Endothelial cell of umbilical vein (primary cell): ENCODE measurements around the gene TMEM209.

Experiments
- EZH2 ChIP-seq: IDR thresholded peaks from 2 replicates; pipeline ENCODE4 v1.6.1; 2012; ENCODE audit warnings: borderline replicate concordance, low read depth, mild to moderate bottlenecking, moderate library complexity, low read length, inconsistent platforms; ENCODE audit not compliant: severe bottlenecking
- FOS ChIP-seq: IDR thresholded peaks from 2 replicates; pipeline ENCODE4 v1.6.1; 2011; ENCODE audit warnings: mild to moderate bottlenecking, low read length, moderate library complexity, borderline replicate concordance; ENCODE audit not compliant: insufficient read depth
- JUN ChIP-seq: IDR thresholded peaks from 2 replicates; pipeline ENCODE4 v1.6.1; 2011; ENCODE audit warnings: borderline replicate concordance, low read depth; ENCODE audit not compliant: insufficient read length, insufficient read depth
- POLR2A ChIP-seq: IDR thresholded peaks from 2 replicates; pipeline ENCODE4 v1.6.1; 2012; ENCODE audit warnings: low read depth, mild to moderate bottlenecking, control low read depth, low read length
- POLR2AphosphoS5 ChIP-seq: IDR thresholded peaks from 2 replicates; pipeline ENCODE4 v1.6.1; 2012; ENCODE audit warnings: low read depth, mild to moderate bottlenecking, control low read depth, low read length, moderate library complexity; ENCODE audit not compliant: insufficient read depth
- TF ChIP-seq, protein P1 (sequence below), 2 donors: IDR thresholded peaks; 1 replicate in 1 of 2; 2 replicates in 1 of 2; pipeline ENCODE4 v1.5.1; 2011; ENCODE audit warnings: low read length in 2 of 2, mild to moderate bottlenecking in 2 of 2, moderate library complexity in 2 of 2, control low read depth in 1 of 2, inconsistent platforms in 1 of 2, low read depth in 1 of 2; ENCODE audit not compliant: insufficient read depth in 1 of 2; ENCODE audit errors: extremely low read depth in 1 of 2
- TF ChIP-seq, protein P2 (sequence below): IDR thresholded peaks from 2 replicates; pipeline ENCODE4 v1.6.1; 2011; ENCODE audit not compliant: insufficient read depth, insufficient read length

DNA sequence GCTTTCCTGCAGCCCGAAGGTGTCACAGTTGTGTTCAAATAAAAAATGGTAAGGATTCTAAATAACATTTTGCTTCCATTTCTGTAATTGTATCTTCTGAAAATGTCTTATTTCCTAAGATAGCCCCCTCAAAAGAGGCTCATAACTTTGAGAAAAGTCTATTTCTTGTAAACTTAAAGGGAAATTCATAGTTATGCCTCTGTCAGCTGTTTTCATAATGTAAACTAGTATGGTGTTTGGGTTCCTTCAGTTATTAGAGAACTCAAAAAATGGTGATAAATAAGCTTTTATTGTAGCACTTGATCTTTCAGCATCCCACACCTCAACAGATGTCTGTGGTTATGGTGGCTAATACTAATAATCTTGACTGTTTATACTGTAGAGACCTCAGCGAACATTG, 77.8 kb downstream of the TMEM209 start:
- TF ChIP-seq, protein P1, sequence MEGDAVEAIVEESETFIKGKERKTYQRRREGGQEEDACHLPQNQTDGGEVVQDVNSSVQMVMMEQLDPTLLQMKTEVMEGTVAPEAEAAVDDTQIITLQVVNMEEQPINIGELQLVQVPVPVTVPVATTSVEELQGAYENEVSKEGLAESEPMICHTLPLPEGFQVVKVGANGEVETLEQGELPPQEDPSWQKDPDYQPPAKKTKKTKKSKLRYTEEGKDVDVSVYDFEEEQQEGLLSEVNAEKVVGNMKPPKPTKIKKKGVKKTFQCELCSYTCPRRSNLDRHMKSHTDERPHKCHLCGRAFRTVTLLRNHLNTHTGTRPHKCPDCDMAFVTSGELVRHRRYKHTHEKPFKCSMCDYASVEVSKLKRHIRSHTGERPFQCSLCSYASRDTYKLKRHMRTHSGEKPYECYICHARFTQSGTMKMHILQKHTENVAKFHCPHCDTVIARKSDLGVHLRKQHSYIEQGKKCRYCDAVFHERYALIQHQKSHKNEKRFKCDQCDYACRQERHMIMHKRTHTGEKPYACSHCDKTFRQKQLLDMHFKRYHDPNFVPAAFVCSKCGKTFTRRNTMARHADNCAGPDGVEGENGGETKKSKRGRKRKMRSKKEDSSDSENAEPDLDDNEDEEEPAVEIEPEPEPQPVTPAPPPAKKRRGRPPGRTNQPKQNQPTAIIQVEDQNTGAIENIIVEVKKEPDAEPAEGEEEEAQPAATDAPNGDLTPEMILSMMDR (IDR thresholded peaks at IDR 0.05; ENCODE audit: extremely low read depth in 1 of 2, insufficient read depth in 1 of 2, low read depth in 1 of 2, low read length in 2 of 2), result no peak
- TF ChIP-seq POLR2A (no peak), POLR2AphosphoS5 (no peak), JUN (no peak), EZH2 (no peak), FOS (no peak)
- TF ChIP-seq, protein P2, sequence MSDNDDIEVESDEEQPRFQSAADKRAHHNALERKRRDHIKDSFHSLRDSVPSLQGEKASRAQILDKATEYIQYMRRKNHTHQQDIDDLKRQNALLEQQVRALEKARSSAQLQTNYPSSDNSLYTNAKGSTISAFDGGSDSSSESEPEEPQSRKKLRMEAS, result no peak
